NCI-H2196 treated with DMSO at 0.1 percent for 48 hours (cell line): ENCODE data around the gene OGFOD2.

Experiments
- DNase-seq: peaks from one replicate; lab custom pipeline; 2025; ENCODE audit not compliant: unreplicated experiment; lab: John Stamatoyannopoulos, UW

The OGFOD2 gene

DNA sequence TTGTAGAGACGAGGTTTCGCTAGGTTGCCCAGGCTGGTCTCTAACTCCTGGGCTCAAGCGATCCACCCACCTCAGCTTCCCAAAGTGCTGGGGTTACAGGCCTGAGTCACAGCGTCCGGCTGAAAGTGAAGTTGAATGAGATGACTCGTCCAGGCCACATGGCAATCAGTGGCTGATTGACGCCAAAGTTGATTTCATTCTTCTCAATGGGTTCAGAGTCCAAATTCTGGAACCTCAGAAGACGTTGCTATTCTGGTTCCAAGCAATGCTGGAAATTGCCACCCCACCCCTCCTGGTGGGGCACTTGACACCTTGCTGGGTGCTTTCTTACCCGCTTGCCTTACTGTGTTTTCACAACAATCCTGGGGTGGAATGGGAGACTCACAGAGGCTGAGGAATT is 23.6 kb upstream of the OGFOD2 start:
- no peak for DNase-seq

DNA sequence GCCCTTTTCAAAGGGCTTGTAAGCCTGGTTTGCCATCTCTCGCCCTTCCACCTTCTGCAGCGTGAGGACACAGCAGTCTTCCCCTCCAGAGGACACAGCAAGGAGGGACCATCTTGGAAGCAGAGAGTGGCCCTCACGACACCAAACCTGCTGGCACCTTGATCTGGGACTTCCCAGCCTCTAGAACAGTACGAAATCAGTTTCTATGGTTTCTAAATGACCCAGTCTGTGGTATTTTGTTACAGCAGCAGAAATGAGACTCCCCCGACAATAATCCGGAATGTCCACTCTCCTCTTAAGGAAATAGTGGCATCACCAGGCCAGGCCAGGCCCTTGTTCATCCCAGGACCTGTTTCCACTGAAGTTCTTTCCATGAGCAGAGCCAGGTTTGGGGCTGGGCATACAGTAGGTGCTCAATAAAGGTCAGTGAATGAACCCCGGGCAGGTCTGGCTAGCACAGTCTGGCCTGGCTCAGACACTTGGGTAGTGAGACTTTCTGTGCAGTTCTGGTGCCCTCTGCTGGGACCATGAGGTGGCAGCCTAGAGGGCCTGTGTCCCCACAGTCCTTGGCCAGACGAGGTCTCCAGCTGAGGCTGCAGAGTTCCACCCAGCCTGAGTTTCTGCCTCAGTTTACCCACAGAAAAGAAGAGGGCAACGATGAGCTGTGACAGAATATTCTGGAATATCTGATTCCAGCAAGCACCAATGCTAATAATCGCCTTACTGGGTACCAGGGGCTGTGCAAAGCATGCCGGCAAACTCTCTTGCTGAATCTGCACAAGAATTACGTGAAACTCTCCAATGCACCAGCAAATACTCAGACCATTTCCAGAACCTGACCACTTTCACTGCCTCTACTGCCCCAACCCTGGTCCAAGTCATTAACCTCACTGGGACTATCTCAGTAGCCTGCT is 22.8 kb upstream of the OGFOD2 start:
- DNase-seq: peak; percentile 42

GRCh38 chr12:122955156-122955555 is 19.9 kb upstream of the OGFOD2 start:
- no peak for DNase-seq

DNA sequence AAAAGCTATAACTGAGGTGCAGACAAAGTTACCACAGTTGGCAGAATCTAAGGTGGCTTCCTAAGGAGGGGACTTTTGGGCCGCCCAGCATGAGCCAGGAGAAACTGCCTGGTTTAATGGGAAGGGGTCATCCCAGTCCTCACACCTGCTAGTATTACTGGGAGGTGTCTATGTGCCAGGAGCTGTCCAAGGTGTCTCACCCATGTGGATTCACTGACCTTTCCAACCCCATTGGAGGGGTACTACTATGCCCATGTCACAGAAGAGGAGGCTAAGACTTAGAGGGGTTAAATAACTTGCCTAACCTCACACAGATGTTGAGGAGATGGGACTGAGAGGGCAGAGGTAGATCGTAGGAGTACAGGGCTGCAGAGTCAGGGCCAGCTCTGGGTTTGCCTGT is 19.0 kb upstream of the OGFOD2 start:
- DNase-seq: no peak

- DNase-seq: no peak
These were observed 16.7 kb upstream of the OGFOD2 start for GRCh38 chr12:122958198-122958888.

GRCh38 chr12:122959566-122960192 is 15.4 kb upstream of the OGFOD2 start:
- no peak for DNase-seq

DNA sequence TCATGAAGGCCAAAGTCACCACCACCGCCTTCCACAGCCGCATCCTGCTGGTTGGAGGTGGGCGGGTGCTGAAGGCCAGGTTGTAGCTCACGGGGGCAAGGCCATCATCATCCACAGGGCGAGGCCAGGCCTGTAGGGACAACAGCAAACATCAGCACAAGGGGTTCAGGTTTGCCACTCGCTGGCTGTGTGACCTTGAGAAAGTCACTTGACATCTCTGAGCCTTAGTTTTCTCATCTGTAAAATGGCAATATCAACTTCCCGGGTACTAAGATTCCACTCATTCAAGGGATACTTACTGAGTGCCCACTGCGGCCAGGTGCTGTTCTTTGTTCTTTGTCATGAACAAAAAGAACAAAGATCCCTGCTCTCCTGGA is 14.9 kb upstream of the OGFOD2 start:
- DNase-seq: no peak

DNA sequence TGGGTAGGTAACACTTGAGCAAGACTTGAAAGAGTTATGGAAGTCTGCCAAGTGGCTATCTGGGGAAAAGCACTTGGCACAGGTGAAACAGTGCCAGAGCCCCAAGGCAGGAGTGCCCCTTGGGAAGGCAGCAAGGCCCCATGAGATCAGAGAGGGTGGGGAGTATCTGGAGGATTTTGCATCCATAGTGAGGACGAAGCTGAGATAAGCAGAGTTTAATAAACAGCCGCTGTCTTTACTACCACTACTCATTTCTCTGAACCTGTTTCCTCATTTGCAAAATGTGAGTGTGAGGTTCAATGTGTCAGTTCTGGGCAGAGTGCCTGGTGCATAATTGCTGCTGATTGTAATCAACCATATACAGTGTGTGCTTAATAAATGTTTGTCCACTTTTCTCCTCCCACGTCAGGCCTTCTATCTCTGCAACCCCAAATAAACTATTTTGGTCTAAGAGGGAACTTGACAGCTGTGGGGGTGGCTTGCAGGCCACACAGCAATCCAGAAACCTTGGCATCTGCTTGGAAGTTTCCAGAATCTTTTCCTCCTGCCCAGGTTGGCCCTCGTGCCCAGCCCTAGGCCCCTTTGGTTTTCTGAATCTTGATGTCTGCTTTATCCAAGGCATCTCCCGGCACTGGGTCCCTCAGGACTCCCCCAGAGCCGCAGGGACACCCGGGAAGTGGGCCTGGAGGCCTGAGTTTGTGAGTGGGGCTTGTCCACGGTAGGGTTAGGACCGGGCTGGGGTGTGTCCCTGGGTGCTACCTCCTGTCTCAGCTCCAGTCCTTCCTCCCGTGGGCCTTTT is 13.3 kb upstream of the OGFOD2 start:
- DNase-seq: no peak

DNA sequence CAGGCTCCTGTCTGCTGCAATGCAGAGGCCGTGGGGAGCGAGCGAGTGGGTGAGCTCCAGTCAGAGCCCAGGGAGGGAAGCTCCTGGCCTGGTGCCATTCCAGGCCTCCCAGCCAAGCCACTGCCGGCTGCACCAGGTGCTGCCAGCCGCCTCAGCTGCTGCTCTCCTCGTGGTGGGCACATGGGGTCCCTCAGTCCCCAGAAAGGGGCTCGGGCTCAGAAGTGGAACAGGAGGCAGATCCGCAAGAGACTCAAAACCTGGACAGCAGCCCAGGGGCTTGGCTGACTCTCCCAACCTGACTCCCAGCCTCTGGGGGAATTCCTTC is 11.1 kb upstream of the OGFOD2 start:
- no peak for DNase-seq

DNA sequence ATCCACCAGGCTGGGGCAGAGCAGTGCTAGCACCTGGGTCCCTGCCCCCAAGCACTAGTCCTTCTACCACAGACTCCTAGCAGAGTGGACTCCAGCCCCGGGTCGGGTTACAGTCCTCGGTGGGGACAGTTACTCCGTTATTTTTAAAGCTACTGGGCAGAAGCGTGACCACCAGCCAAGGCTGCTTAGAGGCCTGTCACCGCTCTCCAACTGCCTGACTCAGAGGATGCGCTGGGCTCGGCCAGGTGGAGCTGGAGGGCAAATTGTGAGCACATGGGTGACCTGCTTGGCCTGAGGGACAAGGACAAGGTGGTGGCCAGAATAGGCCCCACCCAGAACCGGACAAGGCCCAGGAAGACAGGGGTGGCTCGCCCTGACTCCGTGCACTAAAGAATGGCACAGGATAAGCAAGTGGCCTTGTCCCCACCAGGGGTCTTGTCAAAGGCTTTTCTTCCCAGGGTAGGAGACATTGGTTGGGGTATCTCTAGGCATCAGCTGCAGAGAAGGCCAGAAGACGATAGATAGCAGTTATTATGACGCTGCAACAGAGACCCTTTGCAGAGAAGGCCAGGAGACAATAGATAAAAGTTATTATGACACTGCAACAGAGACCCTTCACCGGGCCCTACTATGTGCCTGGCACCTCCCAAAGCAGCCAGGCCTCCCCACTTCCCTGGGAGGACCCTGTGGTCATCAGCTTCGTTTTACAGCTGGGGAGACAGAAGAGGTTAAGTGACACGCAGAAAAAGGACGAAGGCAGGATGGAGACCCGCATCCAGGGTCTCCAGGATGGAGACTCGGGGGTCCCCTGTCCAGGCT is 10.4 kb upstream of the OGFOD2 start:
- DNase-seq: no peak

DNA sequence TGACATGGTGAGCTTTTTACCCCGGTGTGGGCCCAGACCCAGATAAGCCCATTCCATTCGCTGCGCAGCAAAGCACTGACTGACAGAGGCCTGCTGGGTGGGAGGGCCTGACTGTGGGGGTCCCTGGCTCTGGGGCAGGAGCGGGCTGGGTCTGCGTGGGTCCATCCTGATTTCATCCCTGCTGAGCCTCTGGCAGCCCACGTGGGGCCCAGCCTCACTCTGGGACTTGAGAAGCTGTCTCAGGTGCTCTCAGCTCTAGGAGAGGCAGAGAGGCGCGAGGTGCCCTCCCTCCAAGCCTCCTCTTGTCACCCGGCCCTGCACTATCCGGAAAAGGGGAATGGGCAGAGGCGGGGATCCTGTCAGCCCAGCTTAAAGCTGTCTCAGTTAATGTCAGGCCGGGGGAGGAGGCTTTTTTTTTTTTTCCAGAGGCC is 9.7 kb upstream of the OGFOD2 start:
- no peak for DNase-seq

GRCh38 chr12:122965851-122966742 is 8.9 kb upstream of the OGFOD2 start, which contains the start of gene ABCB9:
Gene ABCB9, minus strand, starts transcription at chr12:122966463. Its CDS starts 6,228 bp downstream, at chr12:122960235.
- peak; percentile 91 for DNase-seq

GRCh38 chr12:122966743-122967550 is 8.1 kb upstream of the OGFOD2 start:
- DNase-seq: no peak

- DNase-seq: no peak
These were observed 6.9 kb upstream of the OGFOD2 start for GRCh38 chr12:122968104-122968503.

DNA sequence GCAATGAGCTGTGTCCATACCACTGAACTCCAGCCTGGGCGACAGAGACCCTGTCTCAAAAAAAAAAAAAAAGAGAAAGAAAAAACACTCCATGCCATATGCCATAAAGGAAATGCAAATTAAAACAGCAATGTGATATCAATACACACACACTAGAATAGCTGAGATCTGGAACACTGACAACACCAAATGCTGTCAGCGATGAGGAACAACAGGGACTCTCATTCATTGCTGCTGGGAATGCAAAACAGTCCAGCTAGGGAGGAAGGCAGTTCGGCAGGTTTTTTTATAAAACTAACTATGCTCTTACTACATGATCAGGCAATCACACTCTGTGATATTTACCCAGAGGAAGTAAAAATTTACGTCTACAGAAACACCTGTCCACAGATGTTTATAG is 5.4 kb upstream of the OGFOD2 start:
- no peak for DNase-seq

- DNase-seq: peak; percentile 96
These were observed 661 bp upstream of the OGFOD2 start for GRCh38 chr12:122974274-122974891.

DNA sequence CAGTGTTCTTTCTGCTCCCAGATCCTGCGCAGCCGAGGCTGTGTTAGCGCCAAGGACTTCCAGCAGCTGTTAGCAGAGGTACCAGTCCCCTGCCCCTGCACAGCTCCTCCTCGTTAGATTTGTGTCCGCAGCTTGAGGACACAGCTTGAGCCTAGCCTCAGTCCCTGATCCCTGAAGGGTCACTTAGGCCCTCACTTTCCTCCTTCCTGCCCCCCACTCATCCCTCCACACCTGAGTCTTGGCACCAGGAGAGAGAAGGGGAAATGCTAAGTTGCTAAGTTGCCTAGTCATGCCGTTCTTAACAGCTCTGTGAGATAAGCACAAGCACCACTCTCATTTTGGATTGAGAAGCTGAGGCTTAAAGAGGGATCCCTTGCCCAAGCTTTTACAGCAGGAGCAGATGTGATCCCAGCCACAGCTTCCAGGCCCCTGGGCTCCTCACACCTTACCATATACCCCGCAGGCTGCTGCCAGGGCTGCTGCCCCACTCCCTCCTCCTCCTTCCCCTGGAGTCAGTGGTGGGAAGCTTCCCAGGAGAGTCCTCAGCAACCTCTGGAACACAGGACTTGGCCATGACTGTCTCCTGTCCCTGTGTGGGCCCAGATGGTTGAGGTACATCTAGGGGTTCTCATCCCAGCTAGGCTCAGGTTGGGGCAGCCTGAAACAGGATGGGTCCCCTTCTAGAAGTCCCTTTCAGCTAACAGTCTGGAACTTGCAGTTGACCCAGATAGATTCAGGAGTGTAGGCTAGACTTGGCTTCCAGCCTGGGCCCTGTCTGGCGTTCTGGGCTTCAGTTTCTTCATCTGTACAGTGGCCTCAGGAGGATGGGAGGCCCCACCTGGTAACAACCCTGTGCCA is 975 bp downstream of the OGFOD2 start:
- no peak for DNase-seq
